NCI-H1417 (cell line): ENCODE measurements around the gene VPREB3.
A peak's percentile ranks its signal among the peaks of the same experiment; 100 is the strongest.
"Not testable (repeated sequence)": the region's sequence is repeated elsewhere in the genome, so short reads cannot be mapped to it uniquely, and the experiment has no call there.

Experiments
- DNase-seq, 3 experiments: peaks; one replicate each; lab custom pipeline; 2025; lab: John Stamatoyannopoulos, UW

Gene VPREB3

DNA sequence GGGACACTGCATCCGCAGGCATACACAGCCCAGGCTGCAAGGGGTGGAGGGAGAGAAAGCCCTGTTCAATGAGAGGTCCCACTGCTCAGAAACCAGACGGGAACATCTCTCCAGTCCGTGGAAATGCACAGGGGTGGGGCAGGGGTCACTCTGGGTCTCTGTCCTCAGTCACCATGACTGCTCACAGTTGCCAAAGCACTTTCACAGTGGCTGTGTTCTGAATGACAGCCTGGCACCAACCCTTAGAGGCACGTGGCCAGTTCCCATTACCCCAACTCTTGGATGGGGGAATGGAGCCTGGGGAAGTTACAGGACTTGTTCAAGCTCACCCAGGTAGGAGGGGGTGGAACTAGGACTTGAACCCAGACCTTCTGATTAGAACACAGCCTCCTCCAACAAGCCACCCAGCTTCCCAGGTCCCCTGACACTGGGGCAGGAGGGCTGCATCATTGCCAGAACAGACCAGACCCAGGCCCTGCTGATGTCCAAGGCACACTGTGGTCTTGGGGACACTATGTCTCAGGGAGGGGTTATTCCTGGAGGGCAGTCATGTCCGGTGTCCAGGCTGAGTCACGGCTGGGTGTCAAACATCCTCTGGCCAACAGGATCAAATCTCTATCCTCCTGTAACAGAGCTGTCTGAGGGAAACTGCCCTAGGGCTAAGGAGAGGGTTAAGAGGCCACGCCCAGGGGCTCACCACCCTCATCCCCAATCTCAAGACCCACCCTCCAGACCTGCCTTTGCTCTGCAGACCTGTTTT is 11.5 kb downstream of the VPREB3 start:
- DNase-seq, result no peak

DNA sequence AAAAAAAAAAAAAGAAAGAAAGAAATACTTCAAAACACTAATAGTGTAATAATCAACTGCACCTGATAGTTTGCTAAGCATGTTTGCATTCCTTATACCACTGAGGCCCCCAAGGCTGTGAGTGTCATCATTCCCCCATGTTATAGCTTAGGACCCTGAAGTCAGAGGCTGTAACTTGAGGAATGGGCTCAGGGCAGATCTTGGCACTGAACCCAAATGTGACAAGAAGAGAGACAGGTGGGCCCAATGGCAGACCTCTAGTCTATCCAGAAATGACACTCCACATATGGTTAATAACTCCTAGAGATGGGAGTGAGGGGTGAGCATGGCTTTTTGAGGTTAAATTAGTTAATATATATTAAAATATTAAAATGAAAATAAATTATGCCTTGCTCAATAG is 16.5 kb downstream of the VPREB3 start:
- DNase-seq, result no peak

- not testable (repeated sequence) for DNase-seq
These were observed 26.1 kb downstream of the VPREB3 start for GRCh38 chr22:23728108-23728507.

DNA sequence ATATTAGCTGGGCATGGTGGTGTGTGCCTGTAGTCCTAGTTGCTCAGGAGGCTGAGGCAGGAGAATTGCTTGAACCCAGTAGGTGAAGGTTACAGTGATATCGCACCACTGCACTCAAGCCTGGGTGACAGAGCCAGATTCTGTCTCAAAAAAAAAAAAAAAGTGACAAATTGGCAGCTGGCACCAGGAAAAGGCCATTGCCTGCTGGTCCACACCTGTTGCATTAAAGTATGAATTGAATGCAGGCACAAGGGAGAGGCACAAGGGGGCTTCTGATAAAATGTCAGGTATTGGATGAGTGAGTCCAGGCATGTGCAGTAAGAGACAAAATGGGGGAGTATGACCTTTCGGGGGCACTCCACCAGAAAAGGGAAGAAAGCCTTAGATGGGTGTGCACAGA is 31.5 kb downstream of the VPREB3 start:
- no peak for DNase-seq

- DNase-seq, result no peak
These were observed 32.1 kb downstream of the VPREB3 start for GRCh38 chr22:23722160-23722559.

GRCh38 chr22:23720855-23721254 is 33.4 kb downstream of the VPREB3 start:
- no peak for DNase-seq

DNA sequence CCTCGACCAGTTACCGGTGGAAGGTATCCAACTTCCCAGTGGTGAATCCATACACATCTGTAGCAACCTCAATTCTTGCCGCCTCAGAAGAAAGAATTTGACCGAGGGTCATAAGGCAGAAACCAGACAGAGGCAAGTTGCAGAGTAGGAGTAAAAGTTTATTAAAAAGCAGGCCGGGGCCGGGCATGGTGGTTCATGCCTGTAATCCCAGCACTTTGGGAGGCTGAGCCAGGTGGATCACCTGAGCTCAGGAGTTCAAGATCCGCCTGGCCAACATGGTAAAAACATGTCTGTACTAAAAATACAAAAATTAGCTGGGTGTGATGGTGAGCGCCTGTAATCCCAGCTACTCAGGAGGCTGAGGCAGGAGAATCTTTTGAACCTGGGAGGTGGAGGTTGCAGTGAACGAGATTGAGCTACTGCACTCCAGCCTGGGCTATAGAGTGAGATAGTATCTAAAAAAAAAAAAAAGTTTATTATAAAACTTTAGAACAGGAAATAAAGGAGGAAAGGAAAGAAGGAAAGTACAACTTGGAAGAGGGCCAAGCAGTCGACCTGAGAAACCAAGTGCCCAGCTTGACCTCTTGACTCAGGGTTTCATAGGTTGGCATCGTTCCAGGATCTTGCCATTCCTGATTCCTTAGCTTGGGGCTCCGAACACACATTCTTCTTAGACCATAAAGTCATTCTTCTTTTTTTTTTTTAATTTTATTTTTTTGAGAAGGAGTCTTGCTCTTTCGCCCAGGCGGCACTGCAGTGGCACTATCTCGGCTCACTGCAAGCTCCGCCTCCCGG is 35.7 kb downstream of the VPREB3 start:
- no peak for DNase-seq

DNA sequence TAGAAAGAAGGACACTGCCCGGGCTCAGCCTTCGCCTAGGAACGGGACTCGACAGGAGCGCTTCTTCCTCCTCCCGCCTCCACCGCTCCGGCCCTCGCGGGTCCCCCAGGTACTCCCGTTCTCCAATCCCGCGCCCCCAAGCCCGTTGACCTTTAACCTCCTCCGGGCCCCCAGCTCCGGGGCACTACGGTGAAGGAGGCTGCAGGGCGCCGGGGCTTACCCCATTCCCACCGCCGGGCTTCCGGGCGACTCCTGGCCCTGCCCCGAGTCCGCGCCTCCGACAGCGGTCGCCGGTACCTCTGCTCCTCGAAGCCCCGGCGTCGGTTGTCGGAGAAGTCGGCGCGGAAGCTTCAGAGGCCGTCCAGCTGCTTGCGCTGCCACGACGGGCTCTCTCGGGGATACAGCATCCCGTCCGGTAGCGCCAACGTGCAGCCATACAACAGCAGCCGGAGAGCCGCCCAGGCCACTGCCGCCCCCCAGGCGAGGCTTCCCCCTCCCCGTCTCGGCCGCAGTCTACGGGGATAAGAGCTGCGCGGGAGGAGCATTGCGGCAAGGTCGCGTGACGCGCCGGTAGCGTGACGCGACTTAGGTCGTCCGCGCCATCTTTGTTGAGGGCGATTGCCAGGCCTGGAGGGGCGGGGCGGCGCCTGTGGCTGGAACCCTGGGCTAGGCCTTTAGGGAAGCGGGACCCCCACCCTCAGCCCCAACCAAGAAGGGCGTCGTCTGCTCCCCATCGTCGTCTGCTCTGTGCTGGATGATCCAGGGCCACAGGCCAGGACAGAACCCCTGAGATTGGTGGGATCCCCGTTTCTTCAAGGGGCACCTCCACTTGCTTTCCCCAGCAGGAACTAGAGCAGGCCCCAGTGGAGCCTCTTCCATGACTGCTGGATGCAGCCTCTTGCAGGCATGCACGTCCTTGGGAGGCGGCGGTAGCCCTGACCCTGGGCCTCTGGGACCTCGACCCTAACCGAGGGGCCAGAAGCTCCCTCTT is 37.1 kb downstream of the VPREB3 start:
- DNase-seq, result peak; percentile 77 to 83 (median 82)

GRCh38 chr22:23715806-23716375 is 38.3 kb downstream of the VPREB3 start:
- no peak for DNase-seq

- DNase-seq, result no peak
These were observed 39.3 kb downstream of the VPREB3 start for GRCh38 chr22:23714596-23715578.

- no peak for DNase-seq
These were observed 40.3 kb downstream of the VPREB3 start for GRCh38 chr22:23713696-23714595.

DNA sequence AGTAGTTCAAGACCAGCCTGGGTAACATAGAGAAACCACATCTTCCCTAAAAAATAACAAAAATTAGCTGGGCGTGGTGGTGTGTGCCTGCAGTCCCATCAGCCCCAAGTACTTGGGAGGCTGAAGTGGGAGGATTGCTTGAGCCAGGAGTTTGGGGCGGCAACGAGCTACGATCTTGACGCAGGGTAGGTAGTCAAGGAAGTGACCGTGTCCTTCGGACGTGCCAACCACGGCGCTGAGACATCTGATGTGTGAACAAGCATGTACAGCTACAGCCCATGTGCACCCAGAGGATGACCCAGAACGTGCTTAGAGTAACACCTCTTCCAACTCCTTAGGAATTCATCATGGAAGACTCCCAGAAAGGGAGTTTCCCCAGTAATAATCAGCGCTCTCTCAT is 42.0 kb downstream of the VPREB3 start:
- DNase-seq, result no peak

GRCh38 chr22:23709107-23709506 is 45.1 kb downstream of the VPREB3 start:
- no peak for DNase-seq

- no peak for DNase-seq
These were observed 46.0 kb downstream of the VPREB3 start for GRCh38 chr22:23708270-23708669.

DNA sequence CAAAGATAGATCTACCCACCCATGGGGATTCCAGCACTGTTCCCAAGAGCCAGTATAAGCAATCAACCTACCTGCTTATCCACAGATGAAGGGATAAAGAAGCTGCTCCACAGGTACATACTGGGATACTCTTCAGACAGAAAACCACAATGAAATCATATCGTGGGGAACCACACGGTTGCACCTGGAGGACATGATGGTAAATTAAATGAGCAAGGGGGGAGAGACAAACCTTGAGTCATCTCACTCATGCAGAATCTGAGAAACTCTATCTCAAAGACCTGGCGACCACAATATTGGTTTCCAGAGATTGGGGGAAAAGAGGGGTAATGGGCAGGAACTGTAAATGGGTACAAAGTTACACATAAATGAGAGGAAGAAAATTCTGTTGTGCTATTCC is 48.9 kb downstream of the VPREB3 start:
- DNase-seq, result no peak

GRCh38 chr22:23704829-23705228 is 49.4 kb downstream of the VPREB3 start:
- DNase-seq, result no peak

GRCh38 chr22:23704062-23704461 is 50.2 kb downstream of the VPREB3 start:
- no peak for DNase-seq
